NCI-H2227 (cell line): ENCODE results near the gene GBA2.

Source experiments
- DNase-seq: peaks from one replicate; lab custom pipeline; 2025; ENCODE audit not compliant: unreplicated experiment; lab: John Stamatoyannopoulos, UW

The GBA2 gene

DNA sequence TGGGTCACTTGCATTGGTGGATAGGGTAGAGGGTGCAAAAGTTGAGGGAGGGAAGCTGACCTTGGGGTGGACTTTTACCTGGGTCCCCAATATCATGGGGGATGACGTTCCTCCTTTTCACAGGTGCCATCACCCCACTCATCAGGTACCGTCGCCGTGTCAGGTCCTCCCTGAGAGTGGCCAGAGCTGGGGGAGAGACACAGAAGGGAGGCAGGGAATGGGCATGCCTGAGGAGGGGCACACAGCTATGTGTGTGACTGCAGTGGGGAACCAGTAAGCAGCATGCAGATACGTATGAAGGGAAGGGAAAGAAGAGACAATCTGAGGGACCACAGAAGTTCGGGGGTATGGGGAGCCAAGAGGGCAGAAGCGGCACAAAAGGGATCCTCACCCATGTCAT, 10.1 kb downstream of the GBA2 start:
- no peak for DNase-seq

DNA sequence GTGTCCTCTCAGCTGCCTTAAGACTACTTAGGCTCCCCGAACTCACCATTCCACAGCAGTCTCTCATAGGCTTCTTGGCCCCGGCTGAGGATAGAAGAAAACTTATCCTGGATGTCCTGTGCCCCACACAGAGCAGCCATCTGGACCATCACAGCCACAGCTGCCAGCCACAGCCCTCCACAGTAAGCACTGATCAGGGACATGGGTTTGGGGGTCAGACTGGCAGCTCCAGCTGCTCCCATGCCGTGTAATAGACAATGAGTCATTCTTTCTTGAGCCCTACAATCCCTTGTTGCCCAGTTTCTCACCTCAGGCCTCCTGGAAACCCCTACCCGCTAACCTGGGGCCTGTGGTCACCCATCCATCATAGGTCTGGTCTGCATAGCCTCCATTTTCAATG, 10.8 kb downstream of the GBA2 start:
- DNase-seq = no peak

DNA sequence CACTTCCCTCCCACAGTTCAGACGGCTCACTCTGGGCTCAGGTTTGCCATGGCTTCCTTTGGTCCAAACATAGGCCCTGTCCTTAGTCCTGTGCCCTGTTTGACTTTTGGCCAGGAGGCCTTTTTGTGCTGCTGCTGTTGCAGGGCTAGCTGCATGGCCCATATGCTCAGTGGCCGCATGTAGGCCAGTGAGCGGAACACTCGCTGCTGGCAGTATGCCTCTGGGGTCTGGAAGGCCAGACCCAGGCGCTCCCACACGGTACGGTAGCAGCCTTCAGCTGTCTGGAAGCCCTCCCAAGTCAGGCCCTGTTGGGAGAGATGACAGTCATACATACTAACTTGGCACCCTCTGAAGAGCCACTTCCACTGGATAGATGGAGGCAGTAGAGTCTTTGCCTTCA, 11.9 kb downstream of the GBA2 start:
- no peak for DNase-seq

DNA sequence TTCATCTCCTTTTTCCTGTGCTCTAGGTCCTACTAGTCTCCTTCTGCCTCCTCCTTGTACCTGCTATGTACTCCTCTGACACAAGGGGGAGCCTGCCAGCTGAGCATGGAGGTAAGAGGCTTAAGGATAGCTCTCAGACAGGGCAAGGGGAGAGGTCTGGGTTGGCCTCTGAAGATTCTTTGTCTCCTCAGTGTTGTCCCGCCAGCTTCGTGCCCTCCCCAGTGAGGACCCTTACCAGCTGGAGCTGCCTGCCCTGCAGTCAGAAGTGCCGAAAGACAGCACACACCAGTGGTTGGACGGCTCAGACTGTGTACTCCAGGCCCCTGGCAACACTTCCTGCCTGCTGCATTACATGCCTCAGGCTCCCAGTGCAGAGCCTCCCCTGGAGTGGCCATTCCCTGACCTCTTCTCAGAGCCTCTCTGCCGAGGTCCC, 12.8 kb downstream of the GBA2 start:
- DNase-seq = peak; percentile 61

DNA sequence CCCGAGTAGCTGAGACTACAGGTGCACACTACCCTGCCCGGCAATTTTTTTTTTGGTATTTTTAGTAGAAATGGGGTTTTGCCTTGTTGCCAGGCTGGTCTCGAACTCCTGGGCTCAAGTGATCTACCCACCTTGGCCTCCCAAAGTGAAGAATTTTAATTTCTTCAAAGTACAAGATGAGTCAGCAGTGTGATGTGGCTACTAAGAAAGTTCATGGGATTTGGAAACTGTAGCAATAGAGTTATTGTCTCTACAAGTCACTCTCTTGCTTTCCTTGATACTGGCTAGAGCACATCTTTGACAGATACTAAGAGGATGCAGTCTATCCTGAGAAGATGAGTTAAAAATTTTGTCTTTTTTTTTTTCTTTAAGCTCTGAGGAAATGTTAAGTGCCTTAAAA, 14.9 kb downstream of the GBA2 start:
- no peak for DNase-seq

DNA sequence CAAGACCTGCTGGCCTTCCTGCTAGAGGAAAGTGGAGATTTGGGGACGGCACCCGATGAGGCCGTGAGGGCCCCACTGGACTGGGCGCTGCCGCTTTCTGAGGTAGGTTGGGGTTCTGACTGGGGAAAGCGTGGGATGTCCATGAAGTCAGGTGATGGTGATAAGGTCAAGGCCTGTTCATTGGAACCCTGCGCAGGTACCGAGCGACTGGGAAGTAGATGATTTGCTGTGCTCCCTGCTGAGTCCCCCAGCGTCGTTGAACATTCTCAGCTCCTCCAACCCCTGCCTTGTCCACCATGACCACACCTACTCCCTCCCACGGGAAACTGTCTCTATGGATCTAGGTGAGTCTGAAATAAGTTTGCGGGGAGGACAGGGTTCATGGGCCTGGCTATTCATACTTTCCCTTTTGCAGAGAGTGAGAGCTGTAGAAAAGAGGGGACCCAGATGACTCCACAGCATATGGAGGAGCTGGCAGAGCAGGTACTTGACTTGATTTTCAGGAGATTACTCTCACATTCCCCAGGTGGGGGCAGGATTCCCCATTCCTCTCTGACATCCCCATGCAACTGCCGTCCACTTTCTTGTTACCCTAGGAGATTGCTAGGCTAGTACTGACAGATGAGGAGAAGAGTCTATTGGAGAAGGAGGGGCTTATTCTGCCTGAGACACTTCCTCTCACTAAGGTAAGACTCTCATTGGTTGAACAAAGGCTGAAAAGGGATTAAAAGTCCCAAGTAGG, 16.1 kb downstream of the GBA2 start:
- DNase-seq = peak; percentile 44

GRCh38 chr9:35732185-35732799, 16.7 kb downstream of the GBA2 start, which contains the start of the genes CREB3 and TLN1:
CREB3 (plus strand) TSS chr9:35732666; CDS start chr9:35732773, 107 bp downstream.
TLN1 (minus strand) TSS chr9:35732195; CDS start chr9:35725694, 6,501 bp downstream.
- DNase-seq = peak; percentile 99

GRCh38 chr9:35731415-35732184, 17.4 kb downstream of the GBA2 start:
- peak; percentile 39 for DNase-seq

GRCh38 chr9:35730486-35730854, 18.6 kb downstream of the GBA2 start:
- no peak for DNase-seq

DNA sequence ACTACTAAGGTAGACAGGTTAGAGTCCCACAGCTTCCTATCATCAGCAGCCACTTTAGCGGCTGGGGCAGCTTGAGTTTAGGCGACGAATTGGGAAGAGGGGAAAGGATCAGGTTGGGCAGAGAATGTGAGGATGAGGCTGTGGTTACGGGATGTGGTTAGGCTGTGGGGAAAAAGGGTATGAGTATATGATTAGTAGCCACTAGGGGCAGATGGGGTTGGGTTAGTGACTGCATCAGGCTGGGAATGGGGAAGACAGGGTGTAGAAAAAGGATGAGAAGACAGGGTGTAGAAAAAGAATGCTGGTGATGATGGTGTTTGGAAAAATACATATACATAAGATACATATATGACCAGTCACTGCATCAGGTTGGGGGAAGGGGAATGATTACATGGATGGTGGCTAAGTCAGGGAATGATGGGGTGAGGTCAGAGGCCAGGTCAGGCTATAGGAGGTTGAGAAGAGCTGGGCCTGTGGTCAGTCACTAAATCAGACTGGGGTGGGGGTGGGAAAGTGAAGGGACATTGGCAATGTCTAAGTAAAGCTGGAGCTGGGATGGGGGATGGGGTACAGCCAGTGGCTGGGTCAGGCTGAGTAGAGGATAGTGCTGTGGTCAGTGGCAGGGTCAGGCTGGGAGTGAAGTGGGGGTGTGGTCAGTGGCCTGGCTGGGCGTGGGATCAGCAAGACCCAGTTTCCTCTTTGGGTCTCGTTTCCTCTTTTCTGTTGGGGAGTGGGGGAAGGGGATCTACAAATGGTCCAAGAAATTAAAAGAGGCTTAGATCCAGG, 19.1 kb downstream of the GBA2 start:
- DNase-seq = peak; percentile 20

GRCh38 chr9:35729101-35729500, 19.9 kb downstream of the GBA2 start:
- DNase-seq = no peak

- no peak for DNase-seq
Measured at GRCh38 chr9:35728041-35728971, 20.7 kb downstream of the GBA2 start.

DNA sequence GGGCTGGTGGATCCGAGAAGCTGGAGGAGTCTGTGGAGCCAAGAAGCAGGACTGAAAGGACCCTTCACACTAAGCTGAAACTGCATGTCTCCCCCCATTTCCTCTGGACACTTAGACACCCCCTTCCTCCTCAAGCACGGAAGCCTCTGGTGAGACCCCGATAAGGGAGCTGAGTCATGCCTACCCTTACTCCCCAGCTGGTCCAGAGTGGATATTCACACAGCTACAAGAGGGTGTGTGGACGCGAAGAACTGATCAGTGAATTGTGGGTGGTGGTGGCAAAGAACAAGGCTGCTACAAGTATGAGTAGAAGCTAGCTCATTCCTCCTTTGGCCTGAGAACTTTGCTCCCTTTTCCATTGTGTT, 21.4 kb downstream of the GBA2 start:
- DNase-seq = no peak

DNA sequence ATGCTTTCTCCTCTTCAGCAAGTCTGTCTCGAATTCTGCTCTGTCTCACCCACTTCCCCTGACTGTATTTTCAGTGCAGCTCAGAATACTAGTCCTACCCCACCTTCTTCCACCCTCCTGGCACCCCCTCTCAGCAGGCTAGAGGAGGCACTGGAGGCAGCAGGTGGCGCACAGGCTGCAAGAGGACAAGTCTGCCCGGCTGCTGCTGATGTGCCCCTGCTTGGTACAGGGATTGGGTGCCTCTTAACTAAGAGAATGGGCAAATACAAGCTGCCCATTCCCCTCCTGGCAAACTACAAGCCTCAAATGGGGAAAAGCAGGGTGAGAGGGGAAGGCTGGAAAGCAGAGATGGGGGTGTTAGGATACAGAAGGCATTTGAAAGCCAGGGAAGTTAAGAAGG, 22.1 kb downstream of the GBA2 start:
- no peak for DNase-seq

GRCh38 chr9:35725362-35725761, 23.7 kb downstream of the GBA2 start:
- DNase-seq = no peak

GRCh38 chr9:35723908-35724307, 25.1 kb downstream of the GBA2 start:
- DNase-seq = no peak

DNA sequence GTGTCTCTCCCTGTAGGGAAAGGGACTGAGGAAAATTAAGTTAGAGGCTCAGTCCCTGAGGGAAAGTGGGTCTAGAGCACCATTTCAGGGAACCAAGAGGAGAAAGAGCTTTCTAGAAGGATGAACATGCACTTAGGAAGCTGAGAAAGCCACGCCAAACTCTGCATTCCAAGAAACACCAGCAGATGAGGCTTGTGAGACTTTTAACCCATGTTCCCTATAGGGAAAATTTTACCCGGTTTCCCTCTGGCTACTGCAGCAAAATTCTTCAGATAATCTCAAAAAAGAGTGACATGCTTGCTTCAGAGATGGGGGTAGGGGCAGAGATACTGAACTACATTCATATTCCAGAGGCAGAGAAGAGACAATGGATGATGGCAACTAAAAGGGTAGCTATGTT, 25.6 kb downstream of the GBA2 start:
- no peak for DNase-seq

DNA sequence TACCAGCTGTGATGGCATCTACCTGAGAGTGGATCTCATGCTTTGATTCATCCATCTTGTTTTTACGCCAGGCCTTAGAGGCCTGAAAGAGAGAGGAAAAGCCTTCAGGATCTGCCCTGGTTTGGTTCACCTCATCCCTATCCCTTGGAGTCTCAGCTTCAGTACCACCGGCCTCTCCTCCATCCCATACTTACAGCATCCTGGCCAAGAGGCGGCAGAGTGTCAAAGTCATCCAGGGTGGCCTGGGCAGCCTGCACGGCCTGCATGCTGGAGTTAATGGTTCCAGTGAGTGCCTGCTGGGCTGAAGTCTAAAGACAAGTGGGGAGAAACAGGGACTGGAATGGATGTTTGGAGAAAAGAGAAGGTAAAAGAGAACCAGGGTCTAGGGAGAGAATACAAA, 29.5 kb downstream of the GBA2 start:
- no peak for DNase-seq

- DNase-seq = no peak
Measured at GRCh38 chr9:35718721-35719511, 30.1 kb downstream of the GBA2 start.
